ENCODE results near the gene DSCAM.

DNA sequence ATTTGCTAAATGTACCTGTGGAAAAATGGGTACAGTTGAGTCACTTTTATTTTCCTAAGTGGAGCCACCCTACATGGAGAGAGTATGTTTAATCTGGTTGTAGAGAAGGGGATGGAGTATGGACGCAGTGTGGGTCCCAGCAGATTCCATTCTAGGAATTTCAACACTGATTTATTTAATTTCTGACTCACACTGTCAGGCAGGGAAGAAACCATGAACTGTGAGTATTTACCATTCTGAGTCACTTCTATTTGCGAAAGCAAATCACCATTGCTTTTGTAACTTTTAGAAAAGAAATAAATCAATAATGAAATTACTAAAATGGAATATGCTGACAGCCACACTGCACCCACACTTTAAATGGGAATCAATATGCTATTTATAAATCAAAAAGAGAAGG lies 339.0 kb downstream of the DSCAM start:
- TF ChIP-seq, protein P1, sequence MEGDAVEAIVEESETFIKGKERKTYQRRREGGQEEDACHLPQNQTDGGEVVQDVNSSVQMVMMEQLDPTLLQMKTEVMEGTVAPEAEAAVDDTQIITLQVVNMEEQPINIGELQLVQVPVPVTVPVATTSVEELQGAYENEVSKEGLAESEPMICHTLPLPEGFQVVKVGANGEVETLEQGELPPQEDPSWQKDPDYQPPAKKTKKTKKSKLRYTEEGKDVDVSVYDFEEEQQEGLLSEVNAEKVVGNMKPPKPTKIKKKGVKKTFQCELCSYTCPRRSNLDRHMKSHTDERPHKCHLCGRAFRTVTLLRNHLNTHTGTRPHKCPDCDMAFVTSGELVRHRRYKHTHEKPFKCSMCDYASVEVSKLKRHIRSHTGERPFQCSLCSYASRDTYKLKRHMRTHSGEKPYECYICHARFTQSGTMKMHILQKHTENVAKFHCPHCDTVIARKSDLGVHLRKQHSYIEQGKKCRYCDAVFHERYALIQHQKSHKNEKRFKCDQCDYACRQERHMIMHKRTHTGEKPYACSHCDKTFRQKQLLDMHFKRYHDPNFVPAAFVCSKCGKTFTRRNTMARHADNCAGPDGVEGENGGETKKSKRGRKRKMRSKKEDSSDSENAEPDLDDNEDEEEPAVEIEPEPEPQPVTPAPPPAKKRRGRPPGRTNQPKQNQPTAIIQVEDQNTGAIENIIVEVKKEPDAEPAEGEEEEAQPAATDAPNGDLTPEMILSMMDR (IDR thresholded peaks at IDR 0.05), result no peak
- TF ChIP-seq EZH2phosphoT487 (IDR thresholded peaks at IDR 0.05), result no peak
- no peak for TF ChIP-seq EZH2 (IDR thresholded peaks at IDR 0.05)
